Osteoblast (primary cell): ENCODE measurements around the gene TMEM240. TPM values are rescaled to one million over a fixed set of nuclear protein-coding genes. Genes with fewer than 3 reads are reported as not detected.
"Not testable (repeated sequence)": the region's sequence is repeated elsewhere in the genome, so short reads cannot be mapped to it uniquely, and the experiment has no call there.

Experiments used
- DNase-seq: peaks from one replicate; pipeline ENCODE4 v3.0.0; 2011; ENCODE audit warnings: low spot score, mixed read lengths; ENCODE audit not compliant: insufficient read length; ENCODE audit errors: missing footprints
- H2AFZ ChIP-seq: 2 replicates; pipeline ENCODE4 v1.6.0; 2011; ENCODE audit warnings: mild to moderate bottlenecking, low read length
- H3K27ac ChIP-seq: 2 replicates; pipeline ENCODE4 v1.5.1; 2011; ENCODE audit warnings: mild to moderate bottlenecking, low read depth, low read length, moderate library complexity
- H3K27me3 ChIP-seq: 2 replicates; pipeline ENCODE4 v1.6.0; 2012; ENCODE audit warnings: mild to moderate bottlenecking, control low read depth, inconsistent platforms, low read length, moderate library complexity; ENCODE audit not compliant: insufficient read depth
- H3K36me3 ChIP-seq: 2 replicates; pipeline ENCODE4 v1.5.1; 2011; ENCODE audit warnings: mild to moderate bottlenecking, low read length, control low read depth, moderate library complexity; ENCODE audit not compliant: insufficient read depth
- H3K4me1 ChIP-seq: 2 replicates; pipeline ENCODE4 v1.5.1; 2011; ENCODE audit warnings: mild to moderate bottlenecking, low read length, control low read depth, moderate library complexity; ENCODE audit not compliant: insufficient read depth
- H3K4me2 ChIP-seq: 2 replicates; pipeline ENCODE4 v1.6.0; 2011; ENCODE audit warnings: mild to moderate bottlenecking, low read length; ENCODE audit not compliant: insufficient read depth
- H3K4me3 ChIP-seq: fragments of 200-600 bp; sonication (generic); 3 replicates; pipeline ENCODE4 v1.5.1; 2012; ENCODE audit warnings: mild to moderate bottlenecking, low read length, inconsistent platforms; ENCODE audit not compliant: insufficient read depth
- H3K79me2 ChIP-seq: 2 replicates; pipeline ENCODE4 v1.6.0; 2012; ENCODE audit warnings: mild to moderate bottlenecking, low read length, control low read depth, inconsistent platforms; ENCODE audit not compliant: insufficient read depth
- H3K9me3 ChIP-seq: 2 replicates; pipeline ENCODE4 v1.5.1; 2011; ENCODE audit warnings: low read depth, low read length, control low read depth
- H4K20me1 ChIP-seq: 2 replicates; pipeline ENCODE4 v1.6.0; 2012; ENCODE audit warnings: mild to moderate bottlenecking, low read length, control low read depth; ENCODE audit not compliant: insufficient read depth
- total RNA-seq: library from RNA; depleted of rRNA; stranded (reverse); fragments of >200 nt; gene quantifications from 2 replicates; pipeline ENCODE4 v1.2.3, GENCODE V29; 2012
- TF ChIP-seq, protein P1 (sequence below): IDR thresholded peaks from 2 replicates; pipeline ENCODE4 v1.5.1; 2011; ENCODE audit warnings: mild to moderate bottlenecking, low read depth, low read length, moderate library complexity; ENCODE audit errors: extremely low read depth

Gene TMEM240
- total RNA-seq, 1 donor, result 1.8 TPM

DNA sequence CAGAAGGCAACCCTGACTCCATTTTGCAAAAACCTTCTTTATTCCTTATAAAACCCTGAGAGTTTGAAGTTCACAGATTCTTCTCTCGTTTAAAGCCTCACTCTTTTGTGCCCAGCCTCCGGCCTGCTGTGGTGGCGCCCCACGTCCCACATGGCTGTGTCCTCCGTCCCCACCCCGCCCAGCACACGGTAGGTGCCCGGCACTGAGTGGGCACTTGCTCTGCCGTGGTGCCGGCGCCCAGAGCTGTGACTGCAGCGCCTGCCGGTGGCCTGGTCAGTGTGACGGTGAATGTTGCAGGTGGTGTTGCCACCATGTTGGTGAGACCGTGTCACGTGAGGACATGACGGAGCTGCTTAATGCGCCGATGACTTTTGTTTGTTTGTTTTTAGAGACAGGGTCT, 19.1 kb downstream of the TMEM240 start:
- no peaks in the 10 kb centered on the region for H3K4me1 ChIP-seq
- peak; percentile 63 for DNase-seq
- no peak overlapping the region for H2AFZ ChIP-seq
- no peak overlapping the region for H3K4me3 ChIP-seq
- H3K27ac ChIP-seq, result no peak overlapping the region
- no peaks in the 10 kb centered on the region for H3K9me3 ChIP-seq
- peaks cover 6% of the 10 kb centered on the region for H3K79me2 ChIP-seq
- no peaks in the 10 kb centered on the region for H4K20me1 ChIP-seq
- H3K36me3 ChIP-seq, result peaks cover 16% of the 10 kb centered on the region
- H3K27me3 ChIP-seq, result no peaks in the 10 kb centered on the region
- TF ChIP-seq, protein P1, sequence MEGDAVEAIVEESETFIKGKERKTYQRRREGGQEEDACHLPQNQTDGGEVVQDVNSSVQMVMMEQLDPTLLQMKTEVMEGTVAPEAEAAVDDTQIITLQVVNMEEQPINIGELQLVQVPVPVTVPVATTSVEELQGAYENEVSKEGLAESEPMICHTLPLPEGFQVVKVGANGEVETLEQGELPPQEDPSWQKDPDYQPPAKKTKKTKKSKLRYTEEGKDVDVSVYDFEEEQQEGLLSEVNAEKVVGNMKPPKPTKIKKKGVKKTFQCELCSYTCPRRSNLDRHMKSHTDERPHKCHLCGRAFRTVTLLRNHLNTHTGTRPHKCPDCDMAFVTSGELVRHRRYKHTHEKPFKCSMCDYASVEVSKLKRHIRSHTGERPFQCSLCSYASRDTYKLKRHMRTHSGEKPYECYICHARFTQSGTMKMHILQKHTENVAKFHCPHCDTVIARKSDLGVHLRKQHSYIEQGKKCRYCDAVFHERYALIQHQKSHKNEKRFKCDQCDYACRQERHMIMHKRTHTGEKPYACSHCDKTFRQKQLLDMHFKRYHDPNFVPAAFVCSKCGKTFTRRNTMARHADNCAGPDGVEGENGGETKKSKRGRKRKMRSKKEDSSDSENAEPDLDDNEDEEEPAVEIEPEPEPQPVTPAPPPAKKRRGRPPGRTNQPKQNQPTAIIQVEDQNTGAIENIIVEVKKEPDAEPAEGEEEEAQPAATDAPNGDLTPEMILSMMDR, result no peak
- no peak overlapping the region for H3K4me2 ChIP-seq

DNA sequence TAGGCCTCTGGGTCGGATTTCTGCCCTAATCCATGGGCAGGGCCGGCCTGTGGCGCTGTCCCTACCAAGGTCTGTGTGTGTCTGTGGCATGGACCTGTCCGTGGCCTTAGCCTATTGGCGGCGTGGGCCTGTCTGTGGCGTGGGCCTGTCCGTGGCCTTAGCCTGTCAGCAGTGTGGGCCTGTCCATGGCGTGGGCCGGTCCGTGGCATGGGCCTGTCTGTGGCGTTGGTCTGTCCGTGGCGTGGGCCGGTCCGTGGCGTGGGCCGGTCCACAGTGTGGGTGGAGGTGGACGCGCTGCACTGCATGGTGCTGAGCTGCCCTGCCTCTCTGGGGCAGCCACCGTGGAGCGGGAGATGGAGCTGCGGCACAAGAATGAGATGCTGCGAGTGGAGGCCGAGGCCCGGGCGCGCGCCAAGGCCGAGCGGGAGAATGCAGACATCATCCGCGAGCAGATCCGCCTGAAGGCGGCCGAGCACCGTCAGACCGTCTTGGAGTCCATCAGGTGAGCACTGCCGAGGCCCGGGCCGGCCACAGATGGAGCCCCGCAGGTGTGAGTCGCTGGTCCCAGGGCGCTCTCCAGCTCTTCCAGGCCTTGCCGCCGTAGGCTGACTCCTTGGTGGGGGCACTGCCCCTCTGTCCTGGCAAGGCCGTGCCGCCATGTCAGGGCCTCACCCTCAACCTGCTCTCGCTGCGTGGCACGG, 20.5 kb downstream of the TMEM240 start:
- H3K4me3 ChIP-seq, H4K20me1 ChIP-seq, H3K27ac ChIP-seq: not testable (repeated sequence)

DNA sequence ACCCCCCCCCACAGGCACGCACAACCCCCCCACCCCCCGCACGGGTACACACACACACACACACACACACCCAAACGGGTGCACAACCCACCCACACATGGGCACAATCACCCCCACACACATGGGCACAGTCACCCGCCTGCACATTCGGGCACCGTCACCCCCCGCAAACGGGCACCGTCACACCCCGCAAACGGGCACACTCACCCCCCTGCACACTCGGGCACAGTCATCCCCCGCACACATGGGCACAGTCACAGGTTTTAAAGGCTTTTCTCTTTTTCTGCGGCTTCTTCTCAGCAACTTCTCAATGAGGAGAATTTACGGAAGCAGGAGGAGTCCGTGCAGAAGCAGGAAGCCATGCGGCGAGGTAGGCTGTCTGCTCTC, 21.8 kb downstream of the TMEM240 start:
- H3K27me3 ChIP-seq, H3K9me3 ChIP-seq: not testable (repeated sequence)

More for the DNA sequence above, 20.5 kb downstream of the TMEM240 start:
- not testable (repeated sequence) for H3K4me2 ChIP-seq, H3K9me3 ChIP-seq, H2AFZ ChIP-seq, H3K27me3 ChIP-seq, H3K4me1 ChIP-seq, DNase-seq
- Histone ChIP-seq H3K79me2 (peaks cover 15% of the 10 kb centered on the region), H3K36me3 (peaks cover 21% of the 10 kb centered on the region)

DNA sequence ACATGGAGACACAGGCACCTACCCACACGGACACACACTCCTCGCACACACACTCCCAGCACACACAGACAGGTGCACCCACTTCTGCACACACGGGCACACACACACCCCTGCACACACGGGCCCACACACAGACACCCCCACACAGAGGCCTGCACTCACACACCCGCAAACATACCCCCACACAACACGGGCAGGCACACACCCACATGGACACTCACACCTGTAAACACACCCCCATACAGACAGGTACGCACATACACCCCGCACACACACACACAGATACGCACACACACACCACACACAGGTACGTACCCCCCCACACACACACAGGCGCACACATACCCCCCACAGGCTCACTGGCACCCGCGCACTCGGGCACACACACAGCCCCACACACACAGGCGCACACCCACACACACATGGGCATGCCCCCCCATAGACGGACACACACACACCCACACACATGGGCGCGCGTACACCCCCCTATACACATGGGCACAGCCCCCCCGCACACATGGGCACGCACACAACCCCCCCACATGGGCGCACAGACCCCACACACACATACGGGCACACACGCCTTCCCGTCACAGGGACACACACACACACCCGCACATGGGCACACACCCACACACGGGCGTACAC, 22.3 kb downstream of the TMEM240 start:
- peaks cover 30% of the 10 kb centered on the region for H3K79me2 ChIP-seq
- H4K20me1 ChIP-seq, result peaks cover 4% of the 10 kb centered on the region
- H3K36me3 ChIP-seq, result peaks cover 24% of the 10 kb centered on the region
- H3K9me3 ChIP-seq, result no peaks in the 10 kb centered on the region
- no peak overlapping the region for H2AFZ ChIP-seq
- DNase-seq, result peak; percentile 65
- TF ChIP-seq, protein P1, result no peak
- H3K4me3 ChIP-seq, result no peak overlapping the region
- no peak overlapping the region for H3K4me2 ChIP-seq
- no peaks in the 10 kb centered on the region for H3K4me1 ChIP-seq
- no peaks in the 10 kb centered on the region for H3K27me3 ChIP-seq
- H3K27ac ChIP-seq, result no peak overlapping the region

More for the DNA sequence above, 21.8 kb downstream of the TMEM240 start:
- H3K4me3 ChIP-seq, H4K20me1 ChIP-seq, H2AFZ ChIP-seq, H3K4me2 ChIP-seq, H3K4me1 ChIP-seq, H3K27ac ChIP-seq: not testable (repeated sequence)
- peak; percentile 82 for DNase-seq
- Histone ChIP-seq H3K79me2 (peaks cover 27% of the 10 kb centered on the region), H3K36me3 (peaks cover 24% of the 10 kb centered on the region)

DNA sequence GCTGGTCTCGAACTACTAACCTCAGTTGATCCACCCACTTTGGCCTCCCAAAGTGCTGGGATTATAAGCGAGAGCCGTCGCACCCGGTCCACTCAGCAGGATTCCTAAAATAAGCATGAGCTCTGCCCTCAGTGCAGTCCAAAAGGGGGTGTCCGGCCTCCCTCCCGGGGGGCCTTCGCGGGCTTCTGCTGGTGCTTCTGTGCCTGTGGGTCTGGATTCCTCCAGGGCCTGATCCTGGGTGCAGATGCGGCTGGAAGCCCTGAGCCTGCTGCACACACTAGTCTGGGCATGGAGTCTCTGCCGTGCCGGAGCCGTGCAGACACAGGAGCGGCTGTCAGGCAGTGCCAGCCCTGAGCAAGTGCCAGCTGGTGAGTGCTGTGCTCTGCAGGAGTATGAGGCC, 23.5 kb downstream of the TMEM240 start:
- not testable (repeated sequence) for H3K4me2 ChIP-seq, H2AFZ ChIP-seq, H3K4me3 ChIP-seq, H4K20me1 ChIP-seq, H3K27me3 ChIP-seq, H3K27ac ChIP-seq, H3K4me1 ChIP-seq, H3K9me3 ChIP-seq
- Histone ChIP-seq H3K36me3 (peaks cover 24% of the 10 kb centered on the region), H3K79me2 (peaks cover 33% of the 10 kb centered on the region)
- DNase-seq, result peak; percentile 22

DNA sequence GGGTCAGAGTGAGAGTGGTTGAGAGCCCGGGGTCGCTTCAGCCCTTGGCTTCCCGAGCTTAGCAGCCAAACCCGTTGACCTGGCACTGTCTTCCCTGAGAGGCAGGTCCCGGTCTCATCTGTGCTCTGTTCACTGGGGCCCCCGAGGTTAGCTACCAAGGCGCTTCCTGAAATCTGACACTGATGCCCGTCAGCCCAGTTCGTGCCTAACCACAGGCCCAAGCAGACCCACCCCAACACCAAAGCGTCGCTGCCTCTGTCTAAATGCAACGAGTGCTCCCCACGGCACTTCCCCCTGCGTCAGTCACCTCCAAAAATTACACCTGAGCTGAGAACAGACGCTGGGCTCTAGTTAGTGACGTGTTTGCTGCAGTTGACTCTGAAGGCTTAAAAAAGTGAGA, 26.0 kb downstream of the TMEM240 start:
- not testable (repeated sequence) for H3K4me1 ChIP-seq, H3K27me3 ChIP-seq, H3K4me3 ChIP-seq, DNase-seq, H2AFZ ChIP-seq, H3K4me2 ChIP-seq, H3K9me3 ChIP-seq, H4K20me1 ChIP-seq, H3K27ac ChIP-seq
- Histone ChIP-seq H3K79me2 (peaks cover 33% of the 10 kb centered on the region), H3K36me3 (peaks cover 15% of the 10 kb centered on the region)

DNA sequence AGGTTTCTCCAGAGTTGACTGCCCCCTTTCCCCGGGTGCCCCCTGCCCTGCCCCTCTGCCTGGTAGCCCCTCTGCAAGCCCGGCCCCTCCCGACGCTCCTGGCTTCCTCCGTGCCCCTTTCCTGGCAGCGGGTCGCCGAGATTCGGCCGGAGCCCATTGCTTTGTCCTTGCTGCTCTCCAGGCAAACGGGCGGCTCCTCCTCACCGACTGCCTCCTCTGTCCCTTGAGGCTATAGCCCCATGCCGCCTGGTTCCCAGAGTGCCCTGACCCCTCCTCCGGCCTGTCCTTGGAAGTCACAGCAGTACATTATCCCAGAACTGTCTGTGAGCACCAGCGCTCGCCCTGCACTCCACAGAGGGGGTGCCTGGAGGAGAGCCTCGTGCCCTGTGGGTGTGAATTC, 26.7 kb downstream of the TMEM240 start:
- not testable (repeated sequence) for H3K27me3 ChIP-seq, H3K4me1 ChIP-seq, H3K27ac ChIP-seq, DNase-seq, H2AFZ ChIP-seq, H3K9me3 ChIP-seq, H4K20me1 ChIP-seq
- Histone ChIP-seq H3K79me2 (peaks cover 33% of the 10 kb centered on the region), H3K4me3 (peak overlapping the region; percentile 39), H3K36me3 (peaks cover 15% of the 10 kb centered on the region), H3K4me2 (peak overlapping the region; percentile 36)
